GM06990 (cell line): ENCODE measurements around the gene ADGRL3.

Experiments
- DNase-seq: peaks from one replicate; pipeline ENCODE4 v3.0.0-alpha.2; 2011; ENCODE audit not compliant: insufficient read length; ENCODE audit errors: extremely low read depth
- H3K27me3 ChIP-seq: replicated peaks from 2 replicates; pipeline ENCODE4 v1.6.0; 2011; ENCODE audit warnings: low read length; ENCODE audit not compliant: control insufficient read depth, insufficient read depth
- H3K36me3 ChIP-seq: 2 replicates; pipeline ENCODE4 v1.5.1; 2011; ENCODE audit warnings: low read length; ENCODE audit not compliant: control insufficient read depth, insufficient read depth
- H3K4me3 ChIP-seq: replicated peaks from 2 replicates; pipeline ENCODE4 v1.5.1; 2011; ENCODE audit warnings: low read depth, mild to moderate bottlenecking, control low read depth, low read length
- CTCF ChIP-seq: IDR thresholded peaks from 2 replicates; pipeline ENCODE4 v1.5.1; 2011; ENCODE audit warnings: low read length, control low read depth, mild to moderate bottlenecking, inconsistent platforms; ENCODE audit not compliant: insufficient read depth, poor library complexity, severe bottlenecking

Gene ADGRL3

GRCh38 chr4:61274286-61274685 is 74.2 kb downstream of the ADGRL3 start:
- Histone ChIP-seq H3K36me3 (no peaks in the 10 kb centered on the region), H3K4me3 (no peak overlapping the region), H3K27me3 (no peaks in the 10 kb centered on the region)
- no peak for TF ChIP-seq CTCF
- no peak for DNase-seq

DNA sequence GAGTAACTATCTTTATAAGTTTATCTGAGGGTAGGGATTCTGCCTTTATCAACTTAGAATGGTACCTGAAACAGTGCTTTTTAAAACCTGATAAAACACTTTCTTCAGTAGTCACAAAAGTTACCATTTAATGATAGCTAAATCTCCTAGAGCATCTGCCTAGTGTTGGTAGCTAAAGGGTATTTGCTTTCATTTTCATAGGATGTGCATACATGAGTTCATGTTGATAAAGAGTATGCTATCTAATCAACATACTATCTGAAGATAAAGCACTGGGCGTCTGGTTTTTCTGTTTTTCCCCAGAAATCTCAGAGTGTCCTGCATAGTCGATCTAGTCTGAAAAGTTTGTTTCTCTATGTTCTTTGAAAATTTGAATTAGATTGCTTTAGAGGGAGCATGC is 75.1 kb downstream of the ADGRL3 start:
- no peak overlapping the region for H3K4me3 ChIP-seq
- DNase-seq: no peak
- no peaks in the 10 kb centered on the region for H3K36me3 ChIP-seq
- no peak for TF ChIP-seq CTCF
- no peaks in the 10 kb centered on the region for H3K27me3 ChIP-seq

GRCh38 chr4:61276029-61276428 is 75.9 kb downstream of the ADGRL3 start:
- Histone ChIP-seq H3K4me3 (no peak overlapping the region), H3K36me3 (no peaks in the 10 kb centered on the region), H3K27me3 (no peaks in the 10 kb centered on the region)
- no peak for TF ChIP-seq CTCF
- DNase-seq: no peak

GRCh38 chr4:61277785-61278760 is 77.9 kb downstream of the ADGRL3 start:
- Histone ChIP-seq H3K36me3 (no peaks in the 10 kb centered on the region), H3K4me3 (no peak overlapping the region), H3K27me3 (no peaks in the 10 kb centered on the region)
- no peak for DNase-seq
- no peak for TF ChIP-seq CTCF

DNA sequence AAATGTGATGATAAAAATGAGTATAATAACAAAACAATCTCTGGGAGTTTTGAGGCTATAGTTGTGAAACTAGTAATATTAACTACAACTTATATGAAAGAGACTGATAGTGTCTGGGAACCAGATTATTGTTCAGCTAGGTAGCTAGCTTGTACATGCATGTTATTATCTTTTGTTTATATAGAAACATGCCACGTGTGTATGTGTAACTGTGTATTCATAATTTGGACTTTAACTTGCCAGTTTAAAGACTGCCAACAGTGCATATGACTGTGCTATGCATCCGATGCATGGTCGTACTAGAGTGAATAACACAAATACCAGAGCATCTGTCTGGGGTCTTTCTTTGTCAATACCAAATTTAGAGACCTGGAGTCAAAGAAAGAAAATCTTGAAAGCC is 92.2 kb downstream of the ADGRL3 start:
- TF ChIP-seq CTCF: no peak
- no peak for DNase-seq
- Histone ChIP-seq H3K36me3 (no peaks in the 10 kb centered on the region), H3K27me3 (no peaks in the 10 kb centered on the region), H3K4me3 (no peak overlapping the region)
